SK-N-SH treated with all-trans-retinoic acid at 6 μM for 48 hours (cell line): ENCODE results near the gene EHBP1.

ENCODE experiments used
- ARNTL ChIP-seq: fragments of 450-650 bp; formaldehyde crosslinking; IDR thresholded peaks from 2 replicates; pipeline ENCODE4 v1.5.0; 2020; ENCODE audit warnings: low read depth, mild to moderate bottlenecking, moderate library complexity, borderline replicate concordance
- BACH2 ChIP-seq: fragments of 250-450 bp; sonication (Bioruptor Pico); IDR thresholded peaks from 2 replicates; pipeline ENCODE4 v1.9.0; 2021; ENCODE audit warnings: mild to moderate bottlenecking, borderline replicate concordance
- GLIS3 ChIP-seq: fragments of 250-450 bp; sonication (Bioruptor Pico); IDR thresholded peaks from 2 replicates; pipeline ENCODE4 v1.5.0; 2020; ENCODE audit warnings: mild to moderate bottlenecking, moderate library complexity
- OSR1 ChIP-seq: fragments of 250-450 bp; sonication (Bioruptor Pico); IDR thresholded peaks from 2 replicates; pipeline ENCODE4 v1.8.0; 2022; ENCODE audit warnings: moderate library complexity, mild to moderate bottlenecking, inconsistent platforms
- PATZ1 ChIP-seq: fragments of 250-450 bp; sonication (Bioruptor Pico); IDR thresholded peaks from 2 replicates; pipeline ENCODE4 v1.8.0; 2020; ENCODE audit warnings: mild to moderate bottlenecking, moderate library complexity, borderline replicate concordance
- PPARA ChIP-seq: fragments of 250-450 bp; sonication (Bioruptor Pico); IDR thresholded peaks from 2 replicates; pipeline ENCODE4 v1.5.0; 2020; ENCODE audit warnings: mild to moderate bottlenecking, borderline replicate concordance
- RARB ChIP-seq: fragments of 250-450 bp; sonication (Bioruptor Pico); IDR thresholded peaks from 2 replicates; pipeline ENCODE4 v1.8.0; 2021; ENCODE audit warnings: mild to moderate bottlenecking, moderate library complexity
- TOX ChIP-seq: fragments of 250-450 bp; sonication (Bioruptor Pico); IDR thresholded peaks from 2 replicates; pipeline ENCODE4 v1.8.0; 2021; ENCODE audit warnings: mild to moderate bottlenecking, moderate library complexity, borderline replicate concordance
- ZC3H10 ChIP-seq: fragments of 250-450 bp; sonication (Bioruptor Pico); IDR thresholded peaks from 2 replicates; pipeline ENCODE4 v1.5.1; 2021; ENCODE audit warnings: mild to moderate bottlenecking, moderate library complexity
- ZFP3 ChIP-seq: fragments of 250-450 bp; sonication (Bioruptor Pico); IDR thresholded peaks from 2 replicates; pipeline ENCODE4 v1.5.0; 2020; ENCODE audit warnings: mild to moderate bottlenecking, moderate library complexity
- ZFP30 ChIP-seq: fragments of 450-650 bp; formaldehyde crosslinking; IDR thresholded peaks from 2 replicates; pipeline ENCODE4 v1.5.0; 2022; ENCODE audit warnings: mild to moderate bottlenecking, moderate library complexity
- ZNF8 ChIP-seq: fragments of 450-650 bp; formaldehyde crosslinking; IDR thresholded peaks from 2 replicates; pipeline ENCODE4 v1.5.0; 2020; ENCODE audit warnings: mild to moderate bottlenecking, moderate library complexity
- TF ChIP-seq, protein P1 (sequence below): fragments of 250-450 bp; sonication (Bioruptor Pico); IDR thresholded peaks from 2 replicates; pipeline ENCODE4 v1.5.1; 2020; ENCODE audit warnings: low read depth, mild to moderate bottlenecking, moderate library complexity
- TF ChIP-seq, protein P2 (sequence below): fragments of 250-450 bp; sonication (Bioruptor Pico); IDR thresholded peaks from 2 replicates; pipeline ENCODE4 v1.5.1; 2021; ENCODE audit warnings: mild to moderate bottlenecking, moderate library complexity

DNA sequence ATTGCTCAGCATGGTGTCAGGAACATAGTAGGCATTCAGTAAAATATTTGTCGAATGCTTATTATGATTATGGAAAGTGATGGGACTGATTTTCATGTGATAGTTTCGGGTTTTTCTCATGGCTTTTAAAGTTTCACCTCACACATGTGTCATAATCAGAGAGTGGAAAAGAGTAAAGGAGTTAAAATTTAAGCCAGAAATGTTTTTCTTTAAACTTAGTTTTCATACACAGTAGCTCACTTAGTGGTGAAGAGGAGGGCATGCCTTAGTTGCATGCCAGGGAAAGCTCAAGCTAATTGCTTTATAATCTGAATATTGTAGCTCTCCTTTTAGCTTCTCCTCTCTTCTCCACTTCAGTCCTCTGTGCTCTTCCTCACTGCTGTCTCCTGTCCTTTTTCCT is 38.0 kb downstream of the EHBP1 start:
- TF ChIP-seq TOX (CRISPR knock-in tag) = no peak
- TF ChIP-seq ZNF8 (CRISPR knock-in tag) = no peak
- TF ChIP-seq, protein P1, sequence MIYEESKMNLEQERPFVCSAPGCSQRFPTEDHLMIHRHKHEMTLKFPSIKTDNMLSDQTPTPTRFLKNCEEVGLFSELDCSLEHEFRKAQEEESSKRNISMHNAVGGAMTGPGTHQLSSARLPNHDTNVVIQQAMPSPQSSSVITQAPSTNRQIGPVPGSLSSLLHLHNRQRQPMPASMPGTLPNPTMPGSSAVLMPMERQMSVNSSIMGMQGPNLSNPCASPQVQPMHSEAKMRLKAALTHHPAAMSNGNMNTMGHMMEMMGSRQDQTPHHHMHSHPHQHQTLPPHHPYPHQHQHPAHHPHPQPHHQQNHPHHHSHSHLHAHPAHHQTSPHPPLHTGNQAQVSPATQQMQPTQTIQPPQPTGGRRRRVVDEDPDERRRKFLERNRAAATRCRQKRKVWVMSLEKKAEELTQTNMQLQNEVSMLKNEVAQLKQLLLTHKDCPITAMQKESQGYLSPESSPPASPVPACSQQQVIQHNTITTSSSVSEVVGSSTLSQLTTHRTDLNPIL (CRISPR knock-in tag) = no peak
- TF ChIP-seq ARNTL (CRISPR knock-in tag) = no peak
- no peak for TF ChIP-seq PPARA (CRISPR knock-in tag)
- TF ChIP-seq ZFP3 (CRISPR knock-in tag) = no peak
- TF ChIP-seq RARB (CRISPR knock-in tag) = no peak
- no peak for TF ChIP-seq ZC3H10 (CRISPR knock-in tag)
- TF ChIP-seq BACH2 (CRISPR knock-in tag) = no peak
- TF ChIP-seq PATZ1 (CRISPR knock-in tag) = no peak
- no peak for TF ChIP-seq GLIS3 (CRISPR knock-in tag)
- no peak for TF ChIP-seq OSR1 (CRISPR knock-in tag)
- TF ChIP-seq, protein P2, sequence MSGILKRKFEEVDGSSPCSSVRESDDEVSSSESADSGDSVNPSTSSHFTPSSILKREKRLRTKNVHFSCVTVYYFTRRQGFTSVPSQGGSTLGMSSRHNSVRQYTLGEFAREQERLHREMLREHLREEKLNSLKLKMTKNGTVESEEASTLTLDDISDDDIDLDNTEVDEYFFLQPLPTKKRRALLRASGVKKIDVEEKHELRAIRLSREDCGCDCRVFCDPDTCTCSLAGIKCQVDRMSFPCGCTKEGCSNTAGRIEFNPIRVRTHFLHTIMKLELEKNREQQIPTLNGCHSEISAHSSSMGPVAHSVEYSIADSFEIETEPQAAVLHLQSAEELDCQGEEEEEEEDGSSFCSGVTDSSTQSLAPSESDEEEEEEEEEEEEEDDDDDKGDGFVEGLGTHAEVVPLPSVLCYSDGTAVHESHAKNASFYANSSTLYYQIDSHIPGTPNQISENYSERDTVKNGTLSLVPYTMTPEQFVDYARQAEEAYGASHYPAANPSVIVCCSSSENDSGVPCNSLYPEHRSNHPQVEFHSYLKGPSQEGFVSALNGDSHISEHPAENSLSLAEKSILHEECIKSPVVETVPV (CRISPR knock-in tag) = no peak
- TF ChIP-seq ZFP30 = no peak
